Measurements from ENCODE around the gene BAIAP2L2. TPM values are rescaled to one million over a fixed set of nuclear protein-coding genes. Genes with fewer than 3 reads are reported as not detected.

The BAIAP2L2 gene
- total and polyA plus RNA-seq, 2 donors (not counting 1 experiment from before 2014, with no cell fraction given): 0.96 to 1.2 TPM

DNA sequence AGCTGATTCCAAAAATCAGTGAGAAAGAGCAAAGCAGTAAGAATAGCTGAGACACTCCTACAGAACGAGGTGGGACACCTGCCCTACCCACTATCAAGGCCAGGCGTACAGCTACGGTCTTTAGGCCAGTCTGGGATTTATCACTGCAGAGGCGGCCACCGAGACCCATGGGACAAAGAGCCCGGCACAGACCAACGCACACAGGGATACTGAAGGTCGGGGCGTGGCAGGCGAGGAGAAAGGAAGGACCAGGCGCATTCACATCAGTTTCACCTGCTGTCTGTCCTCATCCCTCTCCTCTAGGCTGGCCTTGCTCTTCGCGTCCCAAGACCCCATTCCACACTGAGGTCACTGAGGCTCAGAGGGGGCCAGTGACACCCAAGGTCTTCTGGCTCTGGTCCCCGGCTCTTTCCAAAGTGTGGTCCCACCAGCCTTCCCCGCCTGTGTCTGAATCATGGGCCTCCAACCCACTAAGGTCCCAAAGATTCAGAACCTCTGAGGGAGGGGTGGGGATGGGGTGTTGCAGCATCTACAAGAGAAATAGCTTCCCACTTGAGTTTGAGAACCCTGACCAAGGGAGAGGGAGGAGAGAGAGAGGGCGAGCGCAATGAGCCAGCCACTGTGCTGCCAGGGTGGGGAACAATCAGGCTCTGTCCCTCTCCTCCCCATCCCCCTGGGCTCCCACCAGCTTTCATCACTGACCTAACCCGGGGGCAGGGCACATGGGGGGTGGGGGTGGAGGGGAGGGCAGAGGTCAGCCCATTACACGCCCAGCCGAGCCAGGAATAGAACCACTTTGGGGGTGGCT lies 60.5 kb downstream of the BAIAP2L2 start:
- no peak overlapping the region for H3K27ac ChIP-seq (ENCODE audit: low read length in 2 of 2)
- H3K79me2 ChIP-seq (ENCODE audit: control insufficient read depth, insufficient read depth, low read length): no peaks in the 10 kb centered on the region
- intact Hi-C loops (cut with micrococcal nuclease): loop anchor here (5.0 to 10.0 kb wide), 3 partner anchors 135 to 347 kb away; partner anchors contain the start of genes CSNK1E and PLA2G6
- peaks cover 0 to 21% (median 2%) of the 10 kb centered on the region in 4 experiments for H3K27me3 ChIP-seq (replicated peaks in 1 of 4; ENCODE audit: control extremely low read depth in 1 of 4, control insufficient read depth in 3 of 4, insufficient read depth in 4 of 4, low read length in 3 of 4)
- peaks cover 13% of the 10 kb centered on the region for H3K27me3 Mint-ChIP-seq
- CTCF ChIA-PET: interaction anchor here (0.8 to 1.0 kb wide), 3 partner anchors 43 to 632 kb away, joined by 3 read pairs; partner anchors contain the start of gene TOMM22
- peaks cover 0 to 11% of the 10 kb centered on the region in 2 donors for H3K4me1 ChIP-seq (ENCODE audit: control insufficient read depth in 2 of 2, insufficient read depth in 2 of 2, low read length in 2 of 2)
- H4K20me1 ChIP-seq (ENCODE audit: control insufficient read depth, insufficient read depth, low read length, poor library complexity, severe bottlenecking): no peaks in the 10 kb centered on the region
- no peaks in the 10 kb centered on the region for H3K36me3 ChIP-seq (replicated peaks in 1 of 2; ENCODE audit: control extremely low read depth in 1 of 2, control insufficient read depth in 1 of 2, extremely low read depth in 1 of 2, insufficient read depth in 2 of 2, low read length in 1 of 2)
- H3K27ac Mint-ChIP-seq: no peak overlapping the region
- no peak overlapping the region for H3K4me3 ChIP-seq (ENCODE audit: control extremely low read depth in 1 of 5, extremely low read depth in 1 of 5, insufficient read depth in 1 of 5, low read depth in 2 of 5, low read length in 4 of 5)
- H3K4me2 ChIP-seq (replicated peaks; ENCODE audit: low read depth, low read length, poor library complexity, severe bottlenecking): no peak overlapping the region
- TF ChIP-seq, protein P1, sequence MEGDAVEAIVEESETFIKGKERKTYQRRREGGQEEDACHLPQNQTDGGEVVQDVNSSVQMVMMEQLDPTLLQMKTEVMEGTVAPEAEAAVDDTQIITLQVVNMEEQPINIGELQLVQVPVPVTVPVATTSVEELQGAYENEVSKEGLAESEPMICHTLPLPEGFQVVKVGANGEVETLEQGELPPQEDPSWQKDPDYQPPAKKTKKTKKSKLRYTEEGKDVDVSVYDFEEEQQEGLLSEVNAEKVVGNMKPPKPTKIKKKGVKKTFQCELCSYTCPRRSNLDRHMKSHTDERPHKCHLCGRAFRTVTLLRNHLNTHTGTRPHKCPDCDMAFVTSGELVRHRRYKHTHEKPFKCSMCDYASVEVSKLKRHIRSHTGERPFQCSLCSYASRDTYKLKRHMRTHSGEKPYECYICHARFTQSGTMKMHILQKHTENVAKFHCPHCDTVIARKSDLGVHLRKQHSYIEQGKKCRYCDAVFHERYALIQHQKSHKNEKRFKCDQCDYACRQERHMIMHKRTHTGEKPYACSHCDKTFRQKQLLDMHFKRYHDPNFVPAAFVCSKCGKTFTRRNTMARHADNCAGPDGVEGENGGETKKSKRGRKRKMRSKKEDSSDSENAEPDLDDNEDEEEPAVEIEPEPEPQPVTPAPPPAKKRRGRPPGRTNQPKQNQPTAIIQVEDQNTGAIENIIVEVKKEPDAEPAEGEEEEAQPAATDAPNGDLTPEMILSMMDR (IDR thresholded peaks at IDR 0.05): no peak
- no peak for TF ChIP-seq EZH2 (IDR thresholded peaks at IDR 0.05; ENCODE audit: borderline replicate concordance, insufficient read depth, low read depth, low read length, poor library complexity, severe bottlenecking)
- POLR2A ChIA-PET: no interaction called here
- no peak overlapping the region for H3K4me3 Mint-ChIP-seq
- DNase-seq (no peak), ATAC-seq (ENCODE audit: low read depth) (no peak)
- H2AFZ ChIP-seq (ENCODE audit: insufficient read depth, low read depth, low read length, poor library complexity, severe bottlenecking): no peak overlapping the region
- 94% methylated on average over 12 of the region's 20 CpGs for WGBS (ENCODE audit: insufficient coverage)
- peaks cover 7% of the 10 kb centered on the region for H3K4me1 Mint-ChIP-seq
- no peaks in the 10 kb centered on the region for H3K9me3 Mint-ChIP-seq (ENCODE audit: insufficient read depth)
- no peak overlapping the region for H3K9ac ChIP-seq (ENCODE audit: low read length)
- no peaks in the 10 kb centered on the region for H3K9me3 ChIP-seq (ENCODE audit: control extremely low read depth in 1 of 3, control insufficient read depth in 2 of 3, insufficient read depth in 1 of 3, low read length in 2 of 3)

Measured in B cell (primary cell).